Measurements from ENCODE around the gene MTA3. TPM values are rescaled to one million over a fixed set of nuclear protein-coding genes. Genes with fewer than 3 reads are reported as not detected.

Gene MTA3
- total RNA-seq, 6 donors from 2014 or later = 18.2 to 59.7 (median 27.0) TPM

DNA sequence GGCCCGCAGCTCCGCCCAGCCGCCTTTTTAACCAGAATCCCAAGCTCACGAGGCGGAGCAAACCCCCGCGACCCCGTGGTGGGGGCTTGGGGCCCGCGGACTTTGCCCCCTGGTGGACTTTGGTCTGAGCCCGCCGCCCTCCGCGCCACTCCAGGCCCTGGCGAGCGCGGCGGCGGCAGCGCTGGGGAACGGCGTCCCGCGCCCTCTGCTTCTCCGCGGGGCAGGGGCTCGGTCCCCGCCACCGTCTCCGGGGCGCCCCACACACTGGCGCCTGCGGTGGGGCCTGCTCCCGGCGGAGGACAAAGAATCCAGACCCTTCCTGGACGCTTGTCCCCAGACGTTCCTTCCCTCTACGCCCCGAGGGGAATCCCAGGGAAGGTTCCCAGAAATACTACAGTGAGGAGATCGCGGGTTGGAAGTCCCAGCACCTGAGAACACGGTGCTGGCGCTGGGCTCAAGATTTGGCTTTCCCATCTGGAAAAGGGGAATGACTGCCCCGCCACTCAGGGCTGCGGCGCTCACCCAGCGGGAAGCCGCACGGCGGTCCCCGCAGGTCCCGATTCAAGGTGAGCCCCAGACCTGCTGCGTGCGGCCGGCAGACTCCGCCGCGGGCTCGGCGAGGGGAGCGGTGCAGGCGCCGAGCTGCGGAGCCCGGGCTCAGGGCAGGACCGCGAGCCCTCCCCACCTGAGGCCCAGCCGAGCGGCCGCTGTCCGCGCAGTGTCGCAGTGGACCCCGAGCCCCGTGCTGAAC lies 224.3 kb downstream of the MTA3 start, which contains the start of gene HAAO:
Gene HAAO, minus strand, starts transcription at position 1 of the 751 bp plus-strand sequence. CDS start 47 bp downstream, outside the sequence.
- Histone ChIP-seq H3K9me3 (no peaks in the 10 kb centered on the region), H3K27ac (peak within 1 kb of the TSS; percentile 68 to 87 (median 78)), H3K27me3 (no peaks in the 10 kb centered on the region), H3K4me1 (peaks cover 9 to 20% (median 14%) of the 10 kb centered on the region in 4 donors), H3K4me3 (peak within 1 kb of the TSS; percentile 0 to 61 (median 53)), H3K36me3 (no peaks in the 10 kb centered on the region)
- DNase-seq (peak; percentile 39 to 92), ATAC-seq (ENCODE audit: low FRiP score in 2 of 2) (peak in 1 of 2 donors; percentile 83)
- TF ChIP-seq POLR2AphosphoS5 (IDR thresholded peaks at IDR 0.05) = peak in 1 of 2 donors; percentile 7
- TF ChIP-seq, protein P1, sequence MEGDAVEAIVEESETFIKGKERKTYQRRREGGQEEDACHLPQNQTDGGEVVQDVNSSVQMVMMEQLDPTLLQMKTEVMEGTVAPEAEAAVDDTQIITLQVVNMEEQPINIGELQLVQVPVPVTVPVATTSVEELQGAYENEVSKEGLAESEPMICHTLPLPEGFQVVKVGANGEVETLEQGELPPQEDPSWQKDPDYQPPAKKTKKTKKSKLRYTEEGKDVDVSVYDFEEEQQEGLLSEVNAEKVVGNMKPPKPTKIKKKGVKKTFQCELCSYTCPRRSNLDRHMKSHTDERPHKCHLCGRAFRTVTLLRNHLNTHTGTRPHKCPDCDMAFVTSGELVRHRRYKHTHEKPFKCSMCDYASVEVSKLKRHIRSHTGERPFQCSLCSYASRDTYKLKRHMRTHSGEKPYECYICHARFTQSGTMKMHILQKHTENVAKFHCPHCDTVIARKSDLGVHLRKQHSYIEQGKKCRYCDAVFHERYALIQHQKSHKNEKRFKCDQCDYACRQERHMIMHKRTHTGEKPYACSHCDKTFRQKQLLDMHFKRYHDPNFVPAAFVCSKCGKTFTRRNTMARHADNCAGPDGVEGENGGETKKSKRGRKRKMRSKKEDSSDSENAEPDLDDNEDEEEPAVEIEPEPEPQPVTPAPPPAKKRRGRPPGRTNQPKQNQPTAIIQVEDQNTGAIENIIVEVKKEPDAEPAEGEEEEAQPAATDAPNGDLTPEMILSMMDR (IDR thresholded peaks at IDR 0.05) = peak in 3 of 6 experiments; percentile 18 to 46 (median 44)
- peak in 1 of 4 donors; percentile 24 for TF ChIP-seq POLR2A (IDR thresholded peaks at IDR 0.05)
- TF ChIP-seq EP300 (IDR thresholded peaks at IDR 0.05) = no peak
- WGBS, 2 donors = 6% methylated on average over 38 of the region's 75 CpGs; no CpG with 5 or more reads in 1 of the 2 donors

DNA sequence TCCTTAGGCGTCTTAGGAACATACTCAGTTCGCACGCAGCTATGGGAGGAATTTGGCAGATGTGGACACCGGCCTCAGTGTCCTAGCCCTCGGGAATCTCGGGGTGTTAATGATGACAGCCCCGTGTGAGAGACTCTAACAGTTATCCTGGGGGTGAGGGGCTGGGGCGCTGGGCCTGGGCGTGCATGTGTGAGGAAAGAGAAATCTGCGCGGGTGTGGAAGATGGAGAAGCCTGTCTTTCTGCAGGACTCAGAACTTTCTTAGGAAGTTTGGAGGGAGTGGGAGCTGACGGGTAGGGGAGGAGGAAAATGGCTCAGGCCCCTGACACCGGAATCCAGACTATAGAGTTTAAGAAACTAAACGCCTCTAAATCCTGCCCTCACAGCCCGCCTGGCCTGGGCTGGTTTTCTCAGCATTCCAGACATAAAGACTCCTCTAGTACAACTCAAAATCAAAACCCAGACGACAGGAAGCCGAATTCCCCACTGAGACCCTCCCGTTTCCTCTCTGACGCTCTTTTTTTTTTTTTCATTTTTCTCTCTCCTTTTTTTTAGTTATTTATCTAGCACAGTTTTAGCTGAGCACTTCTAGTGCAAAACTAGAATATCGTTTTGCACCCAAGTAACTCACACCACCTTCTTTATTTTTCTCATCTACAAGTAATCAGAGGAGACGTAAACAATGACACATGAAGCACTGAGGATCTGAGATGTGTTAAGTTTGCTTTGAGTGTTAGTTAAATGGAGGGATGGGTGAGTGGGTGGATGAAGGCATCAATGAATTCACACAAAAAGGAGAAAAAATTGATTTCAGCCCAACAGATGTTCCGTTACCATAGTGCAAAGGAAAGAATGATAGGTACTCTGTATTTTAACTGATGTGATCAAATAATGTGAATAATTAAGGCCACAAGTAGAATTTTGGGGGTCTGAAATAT lies 225.2 kb downstream of the MTA3 start:
- peaks cover 9 to 20% (median 14%) of the 10 kb centered on the region in 4 donors for H3K4me1 ChIP-seq
- DNase-seq = no peak

DNA sequence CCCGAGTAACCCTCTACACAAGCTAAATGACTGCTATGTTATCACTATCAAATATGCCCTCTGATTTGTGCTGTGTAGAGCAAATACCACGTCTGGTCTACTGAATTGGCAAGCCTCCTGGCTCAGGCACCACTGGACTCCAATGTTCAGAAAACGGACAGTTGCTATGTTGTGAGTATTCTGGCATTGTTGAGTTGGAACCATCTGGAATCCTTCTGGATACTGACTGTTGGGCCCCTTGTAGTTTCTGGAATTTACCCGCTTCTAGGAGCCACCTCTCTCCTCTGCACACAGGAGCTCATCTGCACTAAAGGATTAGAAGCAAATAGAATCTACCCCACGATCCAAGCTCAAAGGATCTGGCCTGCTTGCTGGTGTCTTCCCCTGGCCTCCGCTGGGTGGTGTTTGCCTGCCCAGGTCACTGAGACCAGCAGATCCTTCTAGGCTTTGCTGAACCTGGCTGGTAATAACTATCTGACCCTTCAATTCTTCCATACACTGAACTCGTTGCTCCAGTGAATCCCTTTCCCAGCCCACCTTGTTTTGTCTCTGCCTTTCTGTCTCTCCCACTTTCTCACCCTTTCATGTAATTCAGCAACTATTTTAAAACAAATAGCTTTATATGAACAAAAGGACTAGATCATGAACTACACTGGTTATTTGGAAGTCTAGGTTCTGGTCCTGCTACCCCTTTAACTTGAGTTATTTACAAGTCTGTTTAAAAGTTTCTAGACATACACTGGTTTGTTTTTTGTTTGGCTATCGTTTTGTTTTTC lies 226.0 kb downstream of the MTA3 start:
- 69 to 85% methylated on average over 8 of the region's 8 CpGs for WGBS, 2 donors
- ATAC-seq (ENCODE audit: low FRiP score in 2 of 2) (no peak), DNase-seq (no peak)
- no peaks in the 10 kb centered on the region for H3K36me3 ChIP-seq
- H3K4me3 ChIP-seq = no peak overlapping the region
- TF ChIP-seq, protein P1 (IDR thresholded peaks at IDR 0.05) = no peak
- TF ChIP-seq POLR2AphosphoS5 (IDR thresholded peaks at IDR 0.05) = no peak
- no peak for TF ChIP-seq POLR2A (IDR thresholded peaks at IDR 0.05)
- no peak for TF ChIP-seq EP300 (IDR thresholded peaks at IDR 0.05)
- no peaks in the 10 kb centered on the region for H3K27me3 ChIP-seq
- peak overlapping the region in 2 of 4 donors; percentile 31 to 72 for H3K27ac ChIP-seq
- peaks cover 9 to 20% (median 14%) of the 10 kb centered on the region in 4 donors for H3K4me1 ChIP-seq
- H3K9me3 ChIP-seq = no peaks in the 10 kb centered on the region

More for the DNA sequence above, 225.2 kb downstream of the MTA3 start:
- WGBS, 2 donors = 48% methylated on average over 19 to 22 of the region's 22 CpGs
- Histone ChIP-seq H3K9me3 (no peaks in the 10 kb centered on the region), H3K36me3 (no peaks in the 10 kb centered on the region), H3K27me3 (no peaks in the 10 kb centered on the region), H3K4me3 (peak overlapping the region in 3 of 4 donors; percentile 53 to 61 (median 53)), H3K27ac (peak overlapping the region; percentile 68 to 87 (median 78))
- TF ChIP-seq, protein P1 (IDR thresholded peaks at IDR 0.05) = no peak
- TF ChIP-seq POLR2AphosphoS5 (IDR thresholded peaks at IDR 0.05) (no peak), POLR2A (IDR thresholded peaks at IDR 0.05) (no peak), EP300 (IDR thresholded peaks at IDR 0.05) (no peak)
- ATAC-seq (ENCODE audit: low FRiP score in 2 of 2) = no peak

DNA sequence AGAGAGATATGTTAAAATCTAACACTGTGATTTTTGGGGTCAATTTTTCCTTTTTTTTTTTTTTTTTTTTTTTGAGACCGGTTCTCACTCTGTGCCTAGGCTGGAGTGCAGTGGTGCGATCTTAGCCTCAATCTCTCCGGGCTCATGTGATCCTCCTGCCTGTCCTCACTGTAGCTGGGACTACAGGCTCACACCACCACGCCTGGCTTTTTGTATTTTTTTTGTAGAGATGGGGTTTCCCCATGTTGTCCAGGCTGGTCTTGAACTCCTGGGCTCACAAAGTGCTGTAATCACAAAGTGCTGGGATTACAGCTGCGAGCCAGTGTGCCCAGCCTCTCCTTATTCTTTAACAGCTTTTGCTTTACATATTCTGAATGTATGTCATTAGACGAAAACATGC lies 226.8 kb downstream of the MTA3 start:
- Histone ChIP-seq H3K9me3 (no peaks in the 10 kb centered on the region), H3K4me1 (peaks cover 9 to 20% (median 14%) of the 10 kb centered on the region in 4 donors), H3K4me3 (no peak overlapping the region), H3K27me3 (no peaks in the 10 kb centered on the region), H3K36me3 (no peaks in the 10 kb centered on the region), H3K27ac (no peak overlapping the region)
- TF ChIP-seq EP300 (IDR thresholded peaks at IDR 0.05) (no peak), POLR2AphosphoS5 (IDR thresholded peaks at IDR 0.05) (no peak), POLR2A (IDR thresholded peaks at IDR 0.05) (no peak)
- TF ChIP-seq, protein P1 (IDR thresholded peaks at IDR 0.05) = no peak
- 91 to 94% methylated on average over 6 of the region's 6 CpGs for WGBS, 2 donors
- DNase-seq = no peak
- no peak for ATAC-seq (ENCODE audit: low FRiP score in 2 of 2)

Data from upper lobe of left lung (tissue), 6 donors.